H9 (cell line): ENCODE results near the gene ZNF281. TPM values are rescaled to one million over a fixed set of nuclear protein-coding genes. Genes with fewer than 3 reads are reported as not detected.

Source experiments
- DNase-seq: peaks from one replicate; pipeline ENCODE4 v3.0.0-alpha.2; 2017
- H2AFZ ChIP-seq: one replicate; pipeline ENCODE4 v1.6.1; 2013; ENCODE audit warnings: mild to moderate bottlenecking, low read length, control low read depth, moderate library complexity
- H2AK5ac ChIP-seq: 2 replicates; pipeline ENCODE4 v1.6.1; 2013; ENCODE audit warnings: low read length, control low read depth, mixed read lengths; ENCODE audit not compliant: insufficient read length
- H2BK120ac ChIP-seq: one replicate; pipeline ENCODE4 v1.6.1; 2013; ENCODE audit warnings: low read depth, mild to moderate bottlenecking, low read length, control low read depth, inconsistent platforms; ENCODE audit not compliant: poor library complexity, severe bottlenecking
- H2BK12ac ChIP-seq: 2 replicates; pipeline ENCODE4 v1.6.1; 2013; ENCODE audit warnings: low read length, control low read depth, mixed read lengths, low read depth; ENCODE audit not compliant: insufficient read length
- H2BK15ac ChIP-seq: 2 replicates; pipeline ENCODE4 v1.6.1; 2013; ENCODE audit warnings: low read depth, low read length, control low read depth
- H2BK20ac ChIP-seq: one replicate; pipeline ENCODE4 v1.6.1; 2013; ENCODE audit warnings: low read depth, mild to moderate bottlenecking, low read length, control low read depth, inconsistent platforms; ENCODE audit not compliant: poor library complexity, severe bottlenecking
- H2BK5ac ChIP-seq: 2 replicates; pipeline ENCODE4 v1.6.1; 2013; ENCODE audit warnings: low read length, control low read depth, mixed read lengths; ENCODE audit not compliant: insufficient read length
- H3K14ac ChIP-seq: 2 replicates; pipeline ENCODE4 v1.6.1; 2013; ENCODE audit warnings: low read length, control low read depth; ENCODE audit not compliant: insufficient read depth
- H3K18ac ChIP-seq: 2 replicates; pipeline ENCODE4 v1.6.1; 2013; ENCODE audit warnings: low read depth, mild to moderate bottlenecking, mixed read lengths, low read length, control low read depth; ENCODE audit not compliant: insufficient read length
- H3K23ac ChIP-seq: 2 replicates; pipeline ENCODE4 v1.6.1; 2013; ENCODE audit warnings: low read length, control low read depth, mixed read lengths, low read depth; ENCODE audit not compliant: insufficient read length
- H3K23me2 ChIP-seq: 2 replicates; pipeline ENCODE4 v1.6.1; 2013; ENCODE audit warnings: low read depth, mild to moderate bottlenecking, mixed read lengths, low read length, control low read depth; ENCODE audit not compliant: insufficient read length, poor library complexity, severe bottlenecking
- H3K27ac ChIP-seq: 2 replicates; pipeline ENCODE4 v1.5.1; 2013; ENCODE audit warnings: low read length, control low read depth, mixed read lengths, low read depth; ENCODE audit not compliant: insufficient read length
- H3K27me3 ChIP-seq: 2 replicates; pipeline ENCODE4 v1.6.1; 2013; ENCODE audit warnings: low read length, control low read depth, inconsistent platforms; ENCODE audit not compliant: insufficient read depth
- H3K4ac ChIP-seq: 2 replicates; pipeline ENCODE4 v1.6.1; 2013; ENCODE audit warnings: low read depth, mild to moderate bottlenecking, control low read depth, inconsistent platforms, low read length, moderate library complexity
- H3K4me1 ChIP-seq: 2 replicates; pipeline ENCODE4 v1.6.1; 2013; ENCODE audit warnings: low read length, control low read depth, inconsistent platforms; ENCODE audit not compliant: insufficient read depth
- H3K4me2 ChIP-seq: 2 replicates; pipeline ENCODE4 v1.6.1; 2013; ENCODE audit warnings: low read length, control low read depth, mixed read lengths; ENCODE audit not compliant: insufficient read length, insufficient read depth
- H3K56ac ChIP-seq: 2 replicates; pipeline ENCODE4 v1.6.1; 2013; ENCODE audit warnings: low read depth, mild to moderate bottlenecking, mixed read lengths, low read length, control low read depth; ENCODE audit not compliant: insufficient read length
- H3K79me1 ChIP-seq: 2 replicates; pipeline ENCODE4 v1.6.1; 2013; ENCODE audit warnings: low read depth, mild to moderate bottlenecking, moderate library complexity, low read length, control low read depth, inconsistent platforms; ENCODE audit not compliant: insufficient read depth, poor library complexity, severe bottlenecking
- H3K79me2 ChIP-seq: 2 replicates; pipeline ENCODE4 v1.6.1; 2013; ENCODE audit warnings: low read length, control low read depth, inconsistent platforms; ENCODE audit not compliant: insufficient read depth
- H3K9ac ChIP-seq: 2 replicates; pipeline ENCODE4 v1.6.1; 2013; ENCODE audit warnings: low read length, control low read depth, mixed read lengths; ENCODE audit not compliant: insufficient read length; ENCODE audit errors: extremely low read depth
- H3K9me3 ChIP-seq: one replicate; pipeline ENCODE4 v1.6.1; 2013; ENCODE audit warnings: low read depth, low read length, inconsistent platforms; ENCODE audit not compliant: control insufficient read depth
- H3T11ph ChIP-seq: one replicate; pipeline ENCODE4 v1.6.1; 2013; ENCODE audit warnings: mild to moderate bottlenecking, low read length, control low read depth, inconsistent platforms
- H4K20me1 ChIP-seq: one replicate; pipeline ENCODE4 v1.6.1; 2013; ENCODE audit not compliant: control insufficient read depth, insufficient read length, insufficient read depth
- H4K5ac ChIP-seq: 2 replicates; pipeline ENCODE4 v1.6.1; 2013; ENCODE audit warnings: low read depth, mild to moderate bottlenecking, mixed read lengths, low read length, control low read depth; ENCODE audit not compliant: insufficient read length
- H4K8ac ChIP-seq: replicated peaks from 2 replicates; pipeline ENCODE4 v1.6.1; 2013; ENCODE audit warnings: low read length, control low read depth, mixed read lengths, low read depth; ENCODE audit not compliant: insufficient read length
- H4K91ac ChIP-seq: 2 replicates; pipeline ENCODE4 v1.6.1; 2013; ENCODE audit warnings: low read depth, mild to moderate bottlenecking, moderate library complexity, mixed read lengths, low read length, control low read depth; ENCODE audit not compliant: insufficient read length
- H3K27ac Mint-ChIP-seq, 3 experiments: 2 replicates in 2 of 3; 3 replicates in 1 of 3; pipeline ENCODE4 v1.8.0; 2020 to 2021; ENCODE audit warnings: mixed read lengths in 3 of 3, mild to moderate bottlenecking in 1 of 3, moderate library complexity in 1 of 3
- H3K27me3 Mint-ChIP-seq: 2 replicates; pipeline ENCODE4 v1.8.0; 2021; ENCODE audit warnings: low read depth, mild to moderate bottlenecking, moderate library complexity, mixed read lengths
- H3K36me3 Mint-ChIP-seq, 3 experiments: 2 replicates in 2 of 3; 3 replicates in 1 of 3; pipeline ENCODE4 v1.8.0; 2020 to 2021; ENCODE audit warnings: low read depth in 3 of 3, mixed read lengths in 3 of 3; ENCODE audit not compliant: insufficient read depth in 1 of 3
- H3K4me1 Mint-ChIP-seq, 2 experiments: 2 replicates each; pipeline ENCODE4 v1.8.0; 2020; ENCODE audit warnings: mixed read lengths in 2 of 2
- H3K4me3 Mint-ChIP-seq, 2 experiments: 2 replicates in 1 of 2; 3 replicates in 1 of 2; pipeline ENCODE4 v1.8.0; 2020 to 2021; ENCODE audit warnings: mild to moderate bottlenecking in 2 of 2, mixed read lengths in 2 of 2, moderate library complexity in 1 of 2
- H3K9me3 Mint-ChIP-seq, 2 experiments: 2 replicates in 1 of 2; 3 replicates in 1 of 2; pipeline ENCODE4 v1.8.0; 2020; ENCODE audit warnings: mild to moderate bottlenecking in 2 of 2, mixed read lengths in 2 of 2, moderate library complexity in 1 of 2
- CTCF ChIP-seq: fragments of 200-600 bp; sonication (generic); conservative IDR thresholded peaks from 3 replicates; pipeline ENCODE4 v1.8.0; 2021; ENCODE audit warnings: antibody characterized with exemption, mild to moderate bottlenecking
- WGBS: extraction: QIAGEN DNeasy Blood & Tissue Kit; methylation state at CpG from one replicate; pipeline ENCODE4 v1.1.7; 2013; ENCODE audit warnings: missing lambda C conversion rate, low lambda C conversion rate, mixed read lengths; ENCODE audit not compliant: insufficient read length; ENCODE audit errors: extremely low coverage; 5-methylcytosine and 5-hydroxymethylcytosine counted together
- total RNA-seq: library from RNA; stranded (reverse); gene quantifications from 2 replicates; pipeline ENCODE4 v1.2.1, GENCODE V29; 2021

Gene ZNF281
- total RNA-seq, 1 experiment from 2014 or later, result 75.2 TPM

- H3K23me2 ChIP-seq, result no peaks in the 10 kb centered on the region
- no peak overlapping the region for H3K18ac ChIP-seq
- WGBS, result no CpG with 5 or more reads among the region's 11 CpGs
- H3K9me3 ChIP-seq, result no peaks in the 10 kb centered on the region
- Mint-ChIP-seq H3K9me3 (no peaks in the 10 kb centered on the region), H3K27me3 (no peaks in the 10 kb centered on the region), H3K4me1 (peaks cover 14 to 15% of the 10 kb centered on the region in 2 experiments), H3K27ac (no peak overlapping the region), H3K36me3 (peaks cover 0 to 4% (median 0%) of the 10 kb centered on the region in 3 experiments; a peak in 2 of 7 replicates), H3K4me3 (no peak overlapping the region)
- no peak overlapping the region for H3K56ac ChIP-seq
- TF ChIP-seq CTCF, result no peak
- H3K27ac ChIP-seq, result no peak overlapping the region
- no peak overlapping the region for H4K8ac ChIP-seq
- no peak overlapping the region for H2BK20ac ChIP-seq
- H3K79me1 ChIP-seq, result no peaks in the 10 kb centered on the region
- H3K23ac ChIP-seq, result no peak overlapping the region
- H2BK15ac ChIP-seq, result no peak overlapping the region
- no peaks in the 10 kb centered on the region for H3K79me2 ChIP-seq
- H3K14ac ChIP-seq, result no peak overlapping the region
- H2BK12ac ChIP-seq, result no peak overlapping the region
- no peak overlapping the region for H4K5ac ChIP-seq
- H2AK5ac ChIP-seq, result no peak overlapping the region
- no peak overlapping the region for H4K91ac ChIP-seq
- no peak overlapping the region for H3T11ph ChIP-seq
- H3K4me2 ChIP-seq, result no peak overlapping the region
- no peak overlapping the region for H2BK5ac ChIP-seq
- H3K4me1 ChIP-seq, result peaks cover 8% of the 10 kb centered on the region; the same call in 1 of the 2 replicates
- no peak overlapping the region for H3K4ac ChIP-seq
- no peak overlapping the region for H2AFZ ChIP-seq
- no peak overlapping the region for H3K9ac ChIP-seq
- H3K27me3 ChIP-seq, result no peaks in the 10 kb centered on the region
- no peaks in the 10 kb centered on the region for H4K20me1 ChIP-seq
- DNase-seq, result no peak
- no peak overlapping the region for H2BK120ac ChIP-seq
These were observed 24.9 kb downstream of the ZNF281 start for GRCh38 chr1:200384818-200385390.
